OCI-LY1 (cell line): Measurements from ENCODE around the gene ERMAP.

Source experiments
- H2AFZ ChIP-seq: fragments of 200-600 bp; sonication (generic), shearing (Covaris generic); 2 replicates; pipeline ENCODE4 v1.6.0; 2014; ENCODE audit warnings: antibody characterized with exemption, mild to moderate bottlenecking, low read length
- H3F3A ChIP-seq: fragments of 200-600 bp; sonication (generic), shearing (Covaris generic); 2 replicates; pipeline ENCODE4 v1.6.0; 2014; ENCODE audit warnings: mild to moderate bottlenecking, antibody characterized with exemption, low read length, moderate library complexity; ENCODE audit not compliant: insufficient read depth
- H3K27ac ChIP-seq: fragments of 200-600 bp; sonication (generic); 2 replicates; pipeline ENCODE4 v1.5.1; 2014; ENCODE audit warnings: low read length, mixed run types, mild to moderate bottlenecking, low read depth; ENCODE audit not compliant: poor library complexity, severe bottlenecking
- H3K27me3 ChIP-seq: fragments of 200-600 bp; sonication (generic); 2 replicates; pipeline ENCODE4 v1.6.0; 2014; ENCODE audit warnings: antibody characterized with exemption, mild to moderate bottlenecking, low read length, moderate library complexity; ENCODE audit not compliant: insufficient read depth
- H3K36me3 ChIP-seq: fragments of 200-600 bp; sonication (generic); 2 replicates; pipeline ENCODE4 v1.6.1; 2014; ENCODE audit warnings: mild to moderate bottlenecking, antibody characterized with exemption, low read length, moderate library complexity, mixed read lengths; ENCODE audit not compliant: insufficient read depth
- H3K4me1 ChIP-seq: fragments of 200-600 bp; sonication (generic); 2 replicates; pipeline ENCODE4 v1.5.1; 2014; ENCODE audit warnings: mild to moderate bottlenecking, low read length, moderate library complexity; ENCODE audit not compliant: insufficient read depth, severe bottlenecking
- H3K4me2 ChIP-seq: fragments of 200-600 bp; sonication (generic), shearing (Covaris generic); 2 replicates; pipeline ENCODE4 v1.6.1; 2014; ENCODE audit warnings: low read length
- H3K4me3 ChIP-seq: fragments of 200-600 bp; sonication (generic); 2 replicates; pipeline ENCODE4 v1.5.1; 2014; ENCODE audit warnings: low read length, low read depth, mild to moderate bottlenecking, mixed read lengths; ENCODE audit not compliant: poor library complexity, severe bottlenecking
- H3K79me2 ChIP-seq: fragments of 200-600 bp; shearing (Covaris generic); 2 replicates; pipeline ENCODE4 v1.6.1; 2016; ENCODE audit warnings: mixed run types, low read length, mixed read lengths; ENCODE audit not compliant: insufficient read depth
- H3K9ac ChIP-seq: fragments of 200-600 bp; sonication (generic), shearing (Covaris generic); 2 replicates; pipeline ENCODE4 v1.6.1; 2014; ENCODE audit warnings: mild to moderate bottlenecking, low read length, mixed read lengths
- H3K9me2 ChIP-seq: fragments of 200-600 bp; sonication (generic), shearing (Covaris generic); 2 replicates; pipeline ENCODE4 v1.6.1; 2014; ENCODE audit warnings: low read depth, mild to moderate bottlenecking, low read length, mixed read lengths
- H3K9me3 ChIP-seq: fragments of 200-600 bp; shearing (Covaris generic); 2 replicates; pipeline ENCODE4 v1.6.1; 2014; ENCODE audit warnings: low read length, mixed read lengths
- H4K20me1 ChIP-seq: fragments of 200-600 bp; sonication (generic), shearing (Covaris generic); 2 replicates; pipeline ENCODE4 v1.6.0; 2016; ENCODE audit warnings: mild to moderate bottlenecking, low read length; ENCODE audit not compliant: insufficient read depth
- CTCF ChIP-seq: fragments of 200-600 bp; sonication (generic), shearing (Covaris generic); IDR thresholded peaks from 2 replicates; pipeline ENCODE4 v1.5.1; 2017; ENCODE audit warnings: mild to moderate bottlenecking, antibody characterized with exemption, low read length, moderate library complexity, mixed read lengths
- EZH2 ChIP-seq: fragments of 200-600 bp; sonication (generic), shearing (Covaris generic); IDR thresholded peaks from 2 replicates; pipeline ENCODE4 v1.8.0; 2017; ENCODE audit warnings: borderline replicate concordance, mixed run types, mild to moderate bottlenecking, antibody characterized with exemption, low read length, moderate library complexity, mixed read lengths

ERMAP gene

GRCh38 chr1:42816585-42817439 lies at the start of gene ERMAP, which contains the start of gene SVBP:
Gene ERMAP (plus strand): TSS chr1:42817122. CDS start chr1:42830449, 13,327 bp downstream.
Gene SVBP (minus strand): TSS chr1:42817397. CDS start chr1:42816544, 853 bp downstream.
- H3K4me3 ChIP-seq = peak within 1 kb of the TSS; percentile 79
- H3K4me1 ChIP-seq = peaks cover 14% of the 10 kb centered on the region
- H3K9me2 ChIP-seq = no peaks in the 10 kb centered on the region
- no peaks in the 10 kb centered on the region for H3K9me3 ChIP-seq
- H3K27ac ChIP-seq = peak within 1 kb of the TSS; percentile 65
- H2AFZ ChIP-seq = peak within 1 kb of the TSS; percentile 50
- H3K36me3 ChIP-seq = no peaks in the 10 kb centered on the region
- no peaks in the 10 kb centered on the region for H3F3A ChIP-seq
- peak within 1 kb of the TSS; percentile 88 for H3K9ac ChIP-seq
- no peaks in the 10 kb centered on the region for H3K27me3 ChIP-seq
- no peak for TF ChIP-seq EZH2
- no peak for TF ChIP-seq CTCF
- no peaks in the 10 kb centered on the region for H3K79me2 ChIP-seq
- H4K20me1 ChIP-seq = no peaks in the 10 kb centered on the region
- H3K4me2 ChIP-seq = peak within 1 kb of the TSS; percentile 98

GRCh38 chr1:42767510-42768000 lies 49.4 kb upstream of the ERMAP start:
- H3K79me2 ChIP-seq = peaks cover 28% of the 10 kb centered on the region
- H3K4me1 ChIP-seq = peaks cover 30% of the 10 kb centered on the region
- no peaks in the 10 kb centered on the region for H4K20me1 ChIP-seq
- no peaks in the 10 kb centered on the region for H3K9me3 ChIP-seq
- no peaks in the 10 kb centered on the region for H3K27me3 ChIP-seq
- H3K36me3 ChIP-seq = peaks cover 19% of the 10 kb centered on the region; the same call in 1 of the 2 replicates
- no peaks in the 10 kb centered on the region for H3F3A ChIP-seq
- H3K4me3 ChIP-seq = peak overlapping the region; percentile 92
- no peak overlapping the region for H2AFZ ChIP-seq
- H3K4me2 ChIP-seq = peak overlapping the region; percentile 100
- H3K9me2 ChIP-seq = no peaks in the 10 kb centered on the region
- peak overlapping the region; percentile 92 for H3K9ac ChIP-seq
- H3K27ac ChIP-seq = peak overlapping the region; percentile 15
- TF ChIP-seq CTCF = no peak
- no peak for TF ChIP-seq EZH2

GRCh38 chr1:42768172-42768571 lies 48.8 kb upstream of the ERMAP start:
- TF ChIP-seq EZH2 (no peak), CTCF (no peak)
- peaks cover 23% of the 10 kb centered on the region; the same call in 1 of the 2 replicates for H3K36me3 ChIP-seq
- peaks cover 28% of the 10 kb centered on the region for H3K79me2 ChIP-seq
- H4K20me1 ChIP-seq = no peaks in the 10 kb centered on the region
- no peak overlapping the region for H3K27ac ChIP-seq
- no peaks in the 10 kb centered on the region for H3K9me2 ChIP-seq
- H3K4me1 ChIP-seq = peaks cover 30% of the 10 kb centered on the region
- H3K4me2 ChIP-seq = peak overlapping the region; percentile 100
- H3F3A ChIP-seq = no peaks in the 10 kb centered on the region
- H3K27me3 ChIP-seq = no peaks in the 10 kb centered on the region
- no peaks in the 10 kb centered on the region for H3K9me3 ChIP-seq
- H2AFZ ChIP-seq = no peak overlapping the region
- H3K4me3 ChIP-seq = peak overlapping the region; percentile 92
- peak overlapping the region; percentile 92 for H3K9ac ChIP-seq
